Stimulated activated CD8-positive, alpha-beta memory T cell treated with anti-CD3 and anti-CD28 coated beads, Interleukin-7, amount 100 ng/mL, for 1 hour (primary cell): ENCODE data around the gene TTLL8.

Source experiments
- DNase-seq, 2 donors: peaks; one replicate each; pipeline ENCODE4 v3.0.0-alpha.2; 2020; ENCODE audit warnings: low read depth in 2 of 2

TTLL8 gene

DNA sequence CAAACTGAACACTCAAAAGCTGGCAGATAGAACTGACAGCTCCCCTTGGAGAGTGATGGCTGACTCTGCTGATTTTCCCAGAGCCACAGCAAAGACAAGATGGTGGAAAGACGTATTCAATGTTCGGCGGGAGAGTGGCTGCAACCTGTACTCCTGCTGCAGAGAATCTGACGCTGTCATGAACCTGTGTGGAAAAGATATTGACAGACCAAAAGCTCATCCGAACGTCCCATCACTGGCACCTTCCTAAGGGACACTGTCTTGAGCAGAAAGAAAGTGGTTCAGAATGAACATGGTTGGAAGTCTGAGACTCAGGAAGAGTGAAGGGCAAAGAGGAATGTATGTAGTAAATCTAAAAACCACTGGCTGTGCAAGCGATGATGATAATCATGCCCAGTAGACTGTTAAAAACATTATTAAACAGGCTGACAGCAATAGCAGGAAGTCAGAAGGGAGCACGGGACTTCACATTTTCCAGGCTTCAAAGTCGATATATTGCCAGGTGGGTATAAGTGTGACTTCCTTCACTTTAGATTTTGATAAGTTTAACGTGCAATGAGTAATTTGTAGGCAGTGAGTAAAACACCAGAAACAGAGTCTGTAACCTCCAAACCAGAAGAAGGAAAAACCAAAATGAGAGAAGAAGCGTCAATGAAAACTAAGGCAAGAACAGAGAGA lies 39.4 kb downstream of the TTLL8 start:
- DNase-seq = no peak

DNA sequence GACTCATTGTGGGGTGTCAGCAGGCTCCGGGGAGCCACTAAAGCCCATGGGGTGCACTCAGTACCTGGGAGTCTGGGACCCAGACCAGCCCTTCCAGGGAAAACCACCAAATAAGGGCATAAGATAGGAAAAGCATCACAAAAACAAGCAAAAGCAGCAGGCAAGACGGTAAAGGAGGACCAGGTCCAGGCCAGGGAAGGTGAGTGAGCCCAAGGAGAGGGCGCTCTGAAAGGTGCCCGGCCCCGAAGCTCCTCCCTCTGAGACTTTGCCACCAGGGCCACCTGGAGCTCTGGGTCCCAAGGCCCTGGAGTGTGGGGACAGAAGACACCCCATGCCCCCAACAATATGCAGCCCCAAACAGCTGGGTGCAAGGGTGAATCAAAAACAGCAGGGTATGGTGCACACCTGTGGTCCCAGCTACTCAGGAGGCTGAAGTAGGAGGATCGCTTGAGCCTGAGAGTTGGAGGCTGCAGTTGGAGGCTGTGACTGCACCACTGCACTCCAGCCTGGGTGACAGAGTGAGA lies 40.3 kb downstream of the TTLL8 start:
- DNase-seq = no peak

DNA sequence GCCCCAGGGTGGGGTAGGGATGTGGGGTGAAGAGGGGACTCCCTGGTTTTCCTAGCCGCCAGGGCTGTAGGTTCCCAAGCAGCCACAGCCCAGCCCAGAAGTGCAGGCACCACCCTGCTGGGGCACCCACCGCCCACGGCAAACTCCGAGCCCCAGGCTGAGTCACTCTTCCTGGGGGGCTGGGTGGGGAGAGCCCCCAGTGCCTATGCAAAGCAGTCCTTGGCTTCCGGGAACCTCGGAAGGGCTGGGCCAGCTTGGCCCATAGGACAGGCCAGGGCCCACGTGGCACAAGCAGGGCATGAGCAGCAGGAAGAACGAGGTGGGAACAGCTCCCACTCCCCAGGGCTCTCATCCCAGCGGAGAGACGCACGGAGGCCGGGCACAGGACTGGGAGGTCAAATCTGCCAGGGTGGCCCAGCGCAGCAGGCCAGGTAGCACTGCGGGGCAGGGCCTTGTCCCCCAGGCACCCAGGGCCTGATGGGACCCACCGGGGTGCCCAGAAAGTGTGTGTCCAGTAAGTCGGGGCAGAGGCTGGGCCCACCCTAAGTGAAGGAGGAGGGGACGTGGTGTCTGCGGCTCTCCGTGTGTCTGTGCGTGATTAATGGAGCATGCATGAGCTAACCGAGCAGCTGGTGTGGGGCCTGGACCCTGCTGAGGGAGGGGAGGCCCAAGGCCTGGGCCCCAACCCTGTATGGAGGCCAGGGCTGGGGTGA lies 41.0 kb downstream of the TTLL8 start:
- DNase-seq = no peak

DNA sequence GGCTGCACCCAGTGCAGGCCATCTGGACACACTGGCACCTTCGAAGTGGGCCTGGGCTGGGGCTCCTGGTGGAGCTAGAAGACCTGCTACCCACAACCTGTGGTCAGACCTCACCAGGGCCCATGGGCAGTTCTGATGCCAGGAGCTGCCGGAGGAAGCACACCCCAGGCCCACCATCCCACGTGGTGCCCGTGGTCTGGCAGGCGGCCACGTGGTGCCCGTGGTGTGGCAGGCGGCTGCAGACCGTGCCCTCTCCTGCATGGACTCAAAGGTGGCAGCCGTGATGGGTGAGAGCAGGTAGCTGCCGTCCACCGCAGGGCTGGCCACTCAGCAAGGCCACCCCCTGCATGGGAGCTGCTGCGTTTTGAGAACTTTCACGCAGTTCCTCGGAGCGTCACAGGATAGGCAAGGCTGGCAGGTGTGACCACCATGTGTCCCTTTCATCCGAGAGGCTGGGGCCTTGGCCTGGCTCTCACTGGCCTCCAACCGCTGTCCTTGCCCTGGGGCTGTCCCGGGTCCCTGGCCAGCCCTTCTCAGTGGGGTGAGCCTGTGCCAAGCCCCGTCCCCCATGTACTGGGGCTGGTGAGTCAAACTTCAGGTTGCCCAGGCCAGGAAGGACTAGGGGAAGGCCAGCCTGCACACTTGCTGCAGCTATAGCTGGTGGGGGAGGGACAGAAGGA lies 41.6 kb downstream of the TTLL8 start:
- no peak for DNase-seq

DNA sequence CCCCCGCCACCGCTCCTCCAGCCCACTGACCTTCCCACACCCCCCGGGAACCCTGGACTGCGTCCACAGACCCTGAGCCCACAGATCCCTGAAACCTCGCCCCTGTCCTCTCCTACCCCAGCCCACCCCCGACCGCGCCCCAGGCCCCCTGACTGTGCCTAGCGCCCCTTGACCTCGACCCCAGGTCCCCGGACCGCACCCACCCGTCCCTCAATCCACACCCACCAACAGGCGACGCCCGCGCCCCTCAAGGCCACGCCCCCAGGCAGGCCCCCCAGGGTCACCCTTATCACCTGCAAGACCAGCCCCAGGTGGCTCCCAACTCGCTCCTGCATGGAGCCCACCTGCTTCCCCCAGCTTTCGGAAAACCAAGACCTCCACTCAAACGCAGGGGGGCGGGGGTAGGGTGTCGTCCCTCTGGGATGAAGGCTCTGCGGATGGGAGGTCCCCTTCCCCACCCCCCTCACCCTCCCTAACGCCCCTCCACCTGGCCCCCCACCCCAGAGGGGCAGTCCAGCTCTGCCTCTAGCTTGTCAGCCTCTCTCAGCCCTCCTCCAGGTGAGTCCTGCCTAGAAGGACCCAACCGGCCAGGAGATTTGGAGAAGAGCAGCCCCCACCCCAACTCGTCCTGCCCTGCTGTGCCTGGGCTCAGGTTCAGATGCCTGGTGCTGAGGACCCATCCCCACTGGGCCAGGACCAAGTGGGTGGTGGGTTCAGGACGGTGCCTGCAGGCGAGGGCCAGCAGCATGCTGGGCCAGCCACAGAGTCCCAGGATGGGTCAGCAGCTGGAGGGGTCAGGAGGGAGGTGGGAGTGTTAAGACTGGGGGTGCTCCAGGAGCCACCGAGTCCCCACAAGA lies 42.4 kb downstream of the TTLL8 start:
- no peak for DNase-seq

DNA sequence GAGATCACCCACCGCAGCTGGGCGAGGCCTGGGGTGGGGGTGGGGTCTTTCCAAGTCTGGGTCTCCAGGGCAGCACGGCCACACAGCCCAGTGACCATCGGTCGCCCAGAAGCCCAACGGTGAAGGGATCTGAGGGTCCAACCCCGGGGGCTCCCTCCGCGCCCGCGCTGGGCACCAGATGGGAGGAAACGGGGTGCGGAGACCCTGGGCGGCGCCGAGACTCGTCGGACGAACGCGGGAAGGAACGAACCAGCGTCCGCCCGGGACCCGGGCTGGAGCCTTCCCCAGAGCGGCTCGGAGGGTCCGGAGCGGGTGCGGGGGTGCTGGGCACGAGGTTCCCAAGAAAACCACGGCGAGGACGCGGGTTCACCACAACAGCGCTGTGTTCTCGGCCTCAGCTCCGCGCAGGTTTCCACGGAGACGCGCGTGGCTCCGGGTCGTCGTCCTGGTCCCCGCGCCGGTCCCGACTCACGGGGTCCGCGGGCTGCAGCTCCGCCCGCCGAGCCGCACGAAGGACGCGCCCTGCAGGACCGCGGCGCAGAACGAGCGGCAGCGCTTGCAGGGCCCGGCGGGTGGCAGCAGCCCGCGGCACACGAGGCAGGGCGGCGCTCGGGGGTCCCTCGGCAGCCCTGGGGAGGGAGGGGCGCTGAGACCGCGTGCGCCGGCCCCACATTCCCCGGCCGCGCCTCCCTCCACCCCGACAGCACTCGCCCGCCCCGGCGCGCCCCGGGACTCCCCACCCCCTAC lies 43.3 kb downstream of the TTLL8 start:
- no peak for DNase-seq

DNA sequence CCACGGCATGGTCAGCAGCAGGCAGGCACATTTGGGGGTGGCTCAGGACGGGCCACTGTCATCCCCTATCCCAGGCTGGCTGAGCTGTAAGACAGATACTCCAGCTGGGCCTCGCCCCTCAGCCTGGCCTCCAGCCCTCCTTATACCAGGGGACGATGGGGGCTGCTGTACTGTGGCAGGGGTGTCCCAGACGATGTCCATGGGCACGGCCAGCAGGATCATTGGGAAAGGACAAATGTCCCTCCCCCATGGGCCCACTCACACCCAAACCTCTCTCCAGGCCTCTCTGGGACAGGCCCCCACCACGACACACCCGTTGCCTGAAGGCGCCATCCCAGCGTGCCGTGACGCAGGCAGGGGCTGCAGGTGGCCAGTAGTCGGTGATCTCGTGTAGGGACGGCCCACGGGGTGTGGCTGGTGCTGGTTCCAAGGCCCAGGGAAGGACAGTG lies 44.0 kb downstream of the TTLL8 start:
- DNase-seq = no peak

DNA sequence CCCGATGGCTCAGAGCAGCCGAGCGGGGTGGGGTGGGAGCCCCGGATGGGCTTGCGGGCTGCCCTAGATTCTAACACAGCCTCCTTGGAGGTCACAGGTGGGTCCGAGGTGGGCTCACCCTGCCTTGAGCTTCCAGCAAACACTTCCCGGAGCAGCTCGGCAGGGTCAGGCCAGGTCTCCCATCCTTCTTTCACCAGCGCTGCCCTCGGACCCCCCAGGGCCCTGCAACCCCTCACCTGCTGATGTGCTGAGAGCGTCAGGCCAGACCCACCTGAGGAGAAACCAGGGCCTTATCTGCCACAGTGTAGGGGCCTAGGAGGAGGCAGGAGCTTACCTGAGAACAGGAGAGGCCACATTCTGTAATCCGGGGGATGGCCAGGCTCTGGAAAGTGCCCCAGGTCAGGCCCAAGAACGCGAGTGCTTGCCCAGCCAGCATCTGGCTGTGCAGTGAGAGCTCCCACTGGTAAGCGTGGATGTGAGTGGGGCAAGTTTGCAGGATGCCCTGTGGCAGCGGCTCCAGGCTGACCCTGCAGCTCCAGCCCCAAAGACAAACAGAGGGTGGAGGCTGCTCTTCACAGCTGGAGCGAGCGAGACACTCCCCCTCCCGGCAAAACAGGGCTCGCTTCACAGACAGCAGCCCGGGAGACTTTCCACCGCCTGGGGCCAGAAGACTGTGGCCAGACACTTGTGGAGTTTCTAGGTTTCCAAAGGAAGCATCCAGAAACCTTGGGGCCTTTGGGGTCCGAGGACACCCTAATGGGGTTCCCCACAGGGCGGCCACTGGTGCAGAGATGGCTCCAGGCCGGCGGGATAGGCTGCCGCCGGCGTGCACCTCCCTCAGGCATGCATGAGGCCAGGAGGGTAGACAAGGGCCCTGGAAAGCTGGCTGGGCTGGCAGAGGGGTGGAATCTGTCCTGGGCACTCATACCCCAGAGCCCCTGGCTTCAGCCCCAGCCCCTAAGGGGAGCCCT lies 45.6 kb downstream of the TTLL8 start, which contains the start of gene IL17REL:
TSS of gene IL17REL (minus strand) at position 555 of the 971 bp plus-strand sequence. CDS start at position 436, 119 bp downstream.
- DNase-seq = no peak

DNA sequence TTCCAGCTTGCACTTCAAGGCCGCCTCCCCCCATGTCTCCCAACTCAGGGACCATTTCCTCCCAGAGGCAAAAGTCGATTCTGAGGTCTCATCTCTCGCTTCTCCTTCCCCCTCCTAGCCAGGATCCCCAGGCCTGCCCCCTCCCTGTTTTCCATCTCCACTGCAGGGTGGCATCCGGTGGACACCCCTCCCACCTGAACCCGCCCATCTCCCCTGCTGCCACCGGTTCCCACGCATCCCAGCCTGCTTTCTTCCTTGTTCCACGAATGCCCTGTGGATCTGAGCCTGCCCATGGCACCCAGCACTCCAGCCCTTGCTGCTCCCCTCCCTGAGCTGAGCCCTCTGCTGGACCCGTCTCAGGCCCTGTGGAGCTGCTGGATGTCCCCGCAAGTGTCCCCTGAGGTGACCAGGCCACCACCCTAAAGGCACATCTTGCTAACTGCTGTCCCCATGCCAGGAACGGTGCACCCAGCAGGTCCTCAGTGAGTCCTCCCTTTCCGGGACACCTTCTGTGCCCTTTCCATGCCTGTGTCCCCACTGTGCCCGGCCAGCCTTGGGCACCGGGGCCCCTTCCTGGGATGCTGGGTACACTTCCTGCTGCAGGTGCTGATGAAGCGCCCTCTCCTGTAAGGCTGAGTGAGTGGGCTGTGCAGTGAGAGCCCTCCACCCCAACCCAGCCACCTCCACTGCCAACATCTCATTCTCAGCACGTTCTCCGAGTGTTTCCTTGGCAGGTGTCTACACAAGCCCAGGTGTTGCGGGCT lies 46.5 kb downstream of the TTLL8 start:
- no peak for DNase-seq

DNA sequence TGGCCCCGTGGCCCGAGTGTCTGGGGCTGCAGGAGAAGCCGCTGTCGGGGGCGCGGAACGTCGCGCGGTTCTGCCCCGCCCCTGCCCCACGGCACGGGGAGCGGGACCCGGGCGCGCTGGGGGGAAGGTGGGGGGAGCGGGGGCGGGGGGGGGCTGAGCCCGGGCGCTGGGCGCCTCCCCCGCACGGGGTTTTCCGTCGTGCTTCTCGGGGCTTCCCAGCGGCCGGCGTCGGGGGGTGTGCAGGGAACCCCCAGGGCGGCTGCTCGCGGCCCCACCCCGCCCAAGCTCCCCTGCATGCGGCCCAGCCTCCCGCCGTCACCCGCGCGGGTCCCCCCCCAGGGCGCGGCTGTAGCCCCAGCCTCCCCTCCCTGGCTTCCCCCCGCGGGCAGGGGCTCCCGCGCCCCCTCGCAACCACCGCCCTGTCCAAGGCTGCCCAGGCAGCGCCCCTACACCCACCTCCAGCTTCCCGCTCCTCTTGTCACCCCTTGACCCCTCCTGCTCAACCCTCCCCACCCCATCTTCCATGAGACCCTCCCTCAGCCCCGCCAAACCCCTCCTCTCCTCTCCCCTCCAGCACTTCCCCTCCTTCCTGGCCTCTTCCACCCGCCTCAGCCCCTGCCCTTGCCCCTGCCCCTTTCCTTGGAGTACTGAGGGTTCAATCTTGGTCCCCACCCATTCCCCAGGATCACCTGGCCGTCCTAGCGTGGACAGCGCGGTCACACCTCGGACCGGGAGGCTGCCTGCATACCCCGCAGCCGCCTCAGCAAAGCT lies 47.2 kb downstream of the TTLL8 start:
- no peak for DNase-seq

DNA sequence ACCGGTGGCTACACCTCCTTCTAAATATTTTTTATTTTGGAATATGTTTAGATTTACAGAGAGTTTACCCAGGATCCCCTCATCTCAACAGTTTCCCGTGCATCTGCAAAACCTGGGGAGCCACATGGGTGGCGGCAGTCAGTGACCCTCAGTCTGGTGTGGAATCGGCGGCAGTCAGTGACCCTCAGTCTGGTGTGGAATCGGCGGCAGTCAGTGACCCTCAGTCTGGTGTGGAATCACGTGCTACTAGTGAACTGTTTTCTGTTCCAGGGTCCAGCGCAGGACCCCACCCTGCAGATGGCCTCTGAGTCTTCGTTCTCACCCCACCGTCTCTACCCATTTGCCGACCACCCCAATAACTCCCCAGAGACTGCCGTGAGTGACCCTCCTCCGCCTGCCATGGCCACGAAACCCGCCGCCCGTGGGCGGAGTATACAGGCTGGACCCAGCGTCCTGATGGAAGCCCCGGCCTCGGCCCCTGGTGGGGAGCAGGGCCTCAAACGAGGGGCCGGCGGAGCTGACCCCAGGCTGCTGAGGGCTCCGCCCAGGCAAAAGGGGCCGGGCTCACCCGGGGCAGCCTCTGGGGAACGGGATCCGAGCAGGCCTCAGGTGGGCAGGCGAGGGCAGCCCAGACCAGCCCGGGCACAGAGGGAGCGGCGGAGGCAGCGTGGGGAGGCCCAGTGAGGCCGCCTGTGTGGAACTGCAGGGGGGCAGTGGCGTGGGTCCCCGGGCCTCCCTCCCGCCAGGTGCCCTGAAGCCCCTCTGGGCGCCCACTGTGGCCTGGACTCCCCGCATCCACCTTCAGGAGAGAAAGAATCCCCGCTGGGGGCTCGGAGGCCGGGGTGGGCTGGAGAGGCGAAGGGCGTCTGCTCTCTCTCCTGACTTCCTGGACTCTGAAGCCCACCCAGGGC lies 48.1 kb downstream of the TTLL8 start:
- no peak for DNase-seq

DNA sequence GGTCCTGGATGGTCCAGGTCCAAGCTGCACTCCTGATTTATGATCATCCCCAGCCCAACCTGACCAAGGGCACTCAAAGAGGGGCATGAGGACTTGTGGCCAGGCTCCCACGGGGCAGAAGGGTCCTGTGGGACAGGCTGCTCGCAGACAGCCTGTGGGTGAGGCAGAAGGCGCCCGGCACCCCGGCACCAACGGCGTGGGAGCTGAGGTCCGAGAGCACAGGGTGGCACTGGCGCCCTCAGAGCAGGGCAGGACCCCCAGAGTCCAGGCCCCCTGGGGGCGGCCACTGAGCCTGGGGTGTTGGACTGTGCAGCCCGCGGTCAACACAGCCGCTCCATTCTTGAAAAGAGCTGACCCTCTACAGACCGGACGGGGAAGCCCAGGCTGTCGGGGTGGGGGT lies 48.8 kb downstream of the TTLL8 start:
- no peak for DNase-seq

DNA sequence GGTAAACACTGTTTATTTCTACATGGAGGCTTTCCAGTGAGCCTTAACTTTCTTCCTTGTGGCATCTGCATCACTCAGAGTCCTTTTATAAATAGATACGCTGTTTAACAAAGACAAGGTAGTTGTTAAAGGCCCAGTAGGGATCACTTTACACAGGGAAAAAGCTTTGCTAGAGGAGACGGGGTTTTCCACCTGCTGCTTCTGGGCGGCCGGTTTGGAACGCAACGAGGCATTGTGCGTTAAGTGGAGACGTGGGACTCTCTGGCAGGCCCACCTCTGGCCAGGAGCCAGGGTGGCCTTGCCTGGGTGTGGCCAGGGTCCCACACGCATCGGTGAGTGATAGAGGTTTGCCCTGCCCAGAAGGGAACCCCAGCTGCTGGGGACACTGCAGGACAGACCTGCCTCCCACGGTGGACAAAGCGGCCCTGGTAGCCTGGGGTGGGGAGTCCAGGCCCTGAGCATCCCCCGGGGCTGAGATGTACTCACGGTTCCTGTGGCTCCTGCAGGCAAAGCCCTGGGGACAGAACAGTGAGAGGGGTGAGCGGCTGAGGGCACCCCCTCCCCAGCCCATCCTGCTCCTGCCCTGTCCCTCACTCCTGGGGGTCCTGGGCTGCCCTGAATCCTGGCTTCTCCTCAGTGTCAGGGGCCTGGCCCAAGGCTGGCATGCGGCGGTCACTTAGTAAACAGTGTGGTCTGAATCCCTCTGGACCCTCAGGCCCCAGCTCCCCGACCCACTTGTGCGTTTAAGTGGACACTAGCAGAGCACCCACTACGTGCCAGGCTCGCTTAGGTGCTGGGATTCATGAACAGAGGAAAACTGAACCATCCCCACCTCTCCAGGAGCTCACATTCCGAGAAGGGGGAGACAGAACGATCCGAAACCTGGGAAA lies 49.7 kb downstream of the TTLL8 start:
- DNase-seq = no peak

DNA sequence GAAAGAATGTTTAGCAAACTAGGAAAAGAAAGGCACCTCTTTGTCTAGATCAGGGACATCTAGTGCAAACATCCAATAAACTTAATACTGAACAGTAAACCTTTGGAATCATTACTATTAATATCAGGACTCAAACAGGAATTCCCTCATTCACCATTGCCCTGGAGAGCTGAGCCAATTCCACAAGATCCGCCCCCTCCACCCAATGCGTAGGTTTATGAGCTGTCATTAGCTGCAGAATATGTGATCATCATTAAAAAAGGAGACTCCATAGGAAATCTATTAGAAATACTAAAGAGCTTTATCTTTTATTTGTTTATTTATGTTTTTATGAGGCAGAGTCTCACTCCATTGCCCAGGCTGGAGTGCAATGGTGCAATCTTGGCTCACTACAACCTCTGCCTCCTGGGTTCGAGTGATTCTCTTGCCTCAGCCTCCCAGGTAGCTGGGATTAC lies 51.0 kb downstream of the TTLL8 start:
- DNase-seq = no peak

DNA sequence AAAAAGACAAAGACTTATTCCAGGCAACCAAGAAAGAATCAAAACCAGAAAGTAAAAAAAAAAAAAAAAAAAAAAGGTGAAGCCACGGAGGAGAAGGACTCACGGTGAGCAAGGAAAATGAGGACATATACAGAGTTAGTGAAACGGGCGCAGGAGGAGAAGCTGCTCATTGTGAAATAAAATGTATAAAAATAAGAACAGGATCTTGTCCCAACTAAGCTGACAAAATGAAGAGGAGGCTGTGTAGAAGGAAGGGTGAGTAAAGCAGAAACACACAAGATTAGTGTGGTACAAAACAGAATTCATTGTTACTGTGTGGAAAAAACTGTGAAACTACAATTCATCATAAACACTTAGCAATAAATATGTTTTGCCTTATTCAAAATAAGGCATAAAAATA lies 53.2 kb downstream of the TTLL8 start:
- DNase-seq = no peak

DNA sequence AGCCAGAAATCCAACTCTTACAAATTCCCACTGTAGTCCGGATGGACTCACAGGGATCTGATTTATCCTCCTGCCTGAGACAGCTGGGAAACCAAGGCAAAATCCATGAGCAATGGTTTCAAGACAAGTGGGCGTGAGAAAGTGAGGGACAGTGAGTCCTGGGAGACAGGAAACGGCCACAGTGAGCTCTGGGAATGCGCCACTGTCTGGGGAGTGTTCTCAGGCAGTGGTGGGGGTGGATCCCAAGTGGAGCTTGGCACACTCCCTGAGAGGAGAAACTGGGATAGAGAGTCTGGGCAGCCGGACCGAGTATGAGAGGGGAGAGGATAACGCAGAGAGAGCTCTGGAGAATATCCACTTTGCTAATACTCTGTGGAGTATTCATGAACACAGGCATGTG lies 55.3 kb downstream of the TTLL8 start:
- DNase-seq = no peak
